Stomach (tissue), 9 donors: ENCODE data around the gene CEL. TPM values are rescaled to one million over a fixed set of nuclear protein-coding genes. Genes with fewer than 3 reads are reported as not detected.

ENCODE experiments used
- DNase-seq, 2 donors: peaks; one replicate each; pipeline versions ENCODE4 v3.0.0 to v3.0.0-alpha.2; 2013 to 2019
- H3K27ac ChIP-seq, 5 donors: fragments of 200-600 bp in 4 of 5; sonication (generic) in 4 of 5; one replicate each; pipeline ENCODE4 v1.5.1; 2013 to 2019; ENCODE audit warnings: mild to moderate bottlenecking in 1 of 5, moderate library complexity in 1 of 5
- H3K27me3 ChIP-seq, 3 donors: fragments of 200-600 bp; sonication (generic); one replicate each; pipeline ENCODE4 v1.5.1; 2017 to 2019; ENCODE audit warnings: mixed run types in 1 of 3
- H3K36me3 ChIP-seq, 4 donors: fragments of 200-600 bp; sonication (generic); 1 replicate in 3 of 4; 2 replicates in 1 of 4; pipeline ENCODE4 v1.5.1; 2016 to 2019
- H3K4me1 ChIP-seq, 4 donors: fragments of 200-600 bp; sonication (generic); one replicate each; pipeline ENCODE4 v1.5.1; 2016 to 2019
- H3K4me3 ChIP-seq, 4 donors: fragments of 200-600 bp; sonication (generic) in 3 of 4; one replicate each; pipeline ENCODE4 v1.5.1; 2016 to 2019; ENCODE audit warnings: mild to moderate bottlenecking in 1 of 4
- H3K9me3 ChIP-seq, 4 donors: fragments of 200-600 bp; sonication (generic); one replicate each; pipeline ENCODE4 v1.5.1; 2016 to 2019
- CTCF ChIP-seq, 7 experiments: fragments of 450-650 bp in 4 of 7; fragments of 200-600 bp in 3 of 7; sonication (generic) in 3 of 7; IDR thresholded peaks; one replicate each; pipeline ENCODE4 v1.5.1; 2016 to 2019; ENCODE audit warnings: antibody characterized with exemption in 7 of 7, control low read depth in 2 of 7, mild to moderate bottlenecking in 1 of 7
- EP300 ChIP-seq: sonication (generic); formaldehyde crosslinking; IDR thresholded peaks from one replicate; pipeline ENCODE4 v1.6.1; 2017; ENCODE audit warnings: antibody characterized with exemption
- POLR2A ChIP-seq, 4 donors: fragments of 450-650 bp; IDR thresholded peaks; one replicate each; pipeline ENCODE4 v1.6.1; 2016; ENCODE audit warnings: antibody characterized with exemption in 4 of 4, control low read depth in 2 of 4, mild to moderate bottlenecking in 1 of 4, moderate library complexity in 1 of 4
- POLR2AphosphoS5 ChIP-seq, 3 donors: sonication (generic); formaldehyde crosslinking; IDR thresholded peaks; one replicate each; pipeline ENCODE4 v1.6.1; 2016; ENCODE audit warnings: antibody characterized with exemption in 3 of 3
- WGBS, 5 donors: extraction: QIAGEN DNeasy Blood & Tissue Kit in 3 of 5; methylation state at CpG; one replicate each; pipeline versions ENCODE4 v1.1.5 to v1.1.7; 2013 to 2018; 5-methylcytosine and 5-hydroxymethylcytosine counted together
- intact Hi-C: fragments of 100-400 bp; cut with DNase I; formaldehyde crosslinking; loops from one replicate; pipeline ENCODE4 v1.15.1; 2023; ENCODE audit warnings: low total_unique reads
- polyA plus RNA-seq, 3 donors: library from polyadenylated mRNA; stranded (reverse); fragments of 200-250 nt; gene quantifications; one replicate each; pipeline ENCODE4 v1.2.3, GENCODE V29; 2013
- total RNA-seq, 5 donors: library from RNA; depleted of rRNA; stranded (reverse); fragments of >200 nt; gene quantifications; one replicate each; pipeline versions ENCODE4 v1.1.0 to v1.2.3, GENCODE V29; 2014 to 2016
- donor health status: healthy with polysubstance abuse.
- donor health status: Bipolar disorder and iron deficiency.
- donor health status: healthy.

Gene CEL
- total and polyA plus RNA-seq, 8 donors, result 1.2 to 9.9 (median 2.0) TPM; not detected in 3

- intact Hi-C loops, result no loop called here
- H3K9me3 ChIP-seq, result no peaks in the 10 kb centered on the region
- peaks cover 6 to 12% (median 8%) of the 10 kb centered on the region in 4 donors for H3K4me1 ChIP-seq
- H3K4me3 ChIP-seq, result no peak overlapping the region
- H3K27ac ChIP-seq, result no peak overlapping the region
- TF ChIP-seq POLR2AphosphoS5 (IDR thresholded peaks at IDR 0.05) (no peak), EP300 (no peak), POLR2A (IDR thresholded peaks at IDR 0.05) (no peak), CTCF (IDR thresholded peaks at IDR 0.05) (no peak)
- DNase-seq, result peak in 1 of 2 donors; percentile 20
- H3K36me3 ChIP-seq, result peaks cover 81 to 100% (median 100%) of the 10 kb centered on the region in 4 donors
- 90 to 95% (median 93%) methylated on average over 17 of the region's 17 CpGs for WGBS, 5 donors
- no peaks in the 10 kb centered on the region for H3K27me3 ChIP-seq
Measured at GRCh38 chr9:133106511-133107244, 44.9 kb downstream of the CEL start.

GRCh38 chr9:133107245-133107722 is 45.5 kb downstream of the CEL start:
- Histone ChIP-seq H3K4me1 (peaks cover 6 to 18% (median 11%) of the 10 kb centered on the region in 4 donors), H3K4me3 (no peak overlapping the region), H3K27ac (no peak overlapping the region), H3K27me3 (no peaks in the 10 kb centered on the region), H3K9me3 (no peaks in the 10 kb centered on the region), H3K36me3 (peaks cover 75 to 99% (median 99%) of the 10 kb centered on the region in 4 donors)
- no peak for DNase-seq
- intact Hi-C loops, result no loop called here
- WGBS, 5 donors, result 90 to 97% (median 95%) methylated on average over 10 to 13 of the region's 13 CpGs
- TF ChIP-seq POLR2A (IDR thresholded peaks at IDR 0.05), result no peak
- no peak for TF ChIP-seq EP300
- no peak for TF ChIP-seq CTCF (IDR thresholded peaks at IDR 0.05)

- intact Hi-C loops, result no loop called here
- H3K9me3 ChIP-seq, result no peaks in the 10 kb centered on the region
- no peak overlapping the region for H3K27ac ChIP-seq
- no peak overlapping the region for H3K4me3 ChIP-seq
- no peak for DNase-seq
- H3K4me1 ChIP-seq, result peaks cover 11 to 26% (median 20%) of the 10 kb centered on the region in 4 donors
- H3K27me3 ChIP-seq, result no peaks in the 10 kb centered on the region
- TF ChIP-seq POLR2A (IDR thresholded peaks at IDR 0.05) (no peak), CTCF (IDR thresholded peaks at IDR 0.05) (no peak), EP300 (no peak), POLR2AphosphoS5 (IDR thresholded peaks at IDR 0.05) (no peak)
- H3K36me3 ChIP-seq, result peaks cover 69 to 90% (median 90%) of the 10 kb centered on the region in 4 donors
- 90 to 98% (median 95%) methylated on average over 10 to 18 of the region's 18 CpGs for WGBS, 5 donors
Measured at GRCh38 chr9:133107961-133108793, 46.4 kb downstream of the CEL start.

GRCh38 chr9:133108794-133109641 is 47.2 kb downstream of the CEL start:
- H3K27ac ChIP-seq, result no peak overlapping the region
- WGBS, 5 donors, result 93 to 97% (median 94%) methylated on average over 11 to 19 of the region's 19 CpGs
- no peak for DNase-seq
- intact Hi-C loops, result no loop called here
- H3K36me3 ChIP-seq, result peaks cover 64 to 82% (median 81%) of the 10 kb centered on the region in 4 donors
- H3K9me3 ChIP-seq, result no peaks in the 10 kb centered on the region
- H3K4me3 ChIP-seq, result no peak overlapping the region
- no peaks in the 10 kb centered on the region for H3K27me3 ChIP-seq
- TF ChIP-seq EP300, result no peak
- peaks cover 14 to 27% (median 21%) of the 10 kb centered on the region in 4 donors for H3K4me1 ChIP-seq
